GM10266 (cell line): ENCODE data around the gene CASR.
"Not testable (repeated sequence)": the region's sequence is repeated elsewhere in the genome, so short reads cannot be mapped to it uniquely, and the experiment has no call there.

Experiments
- DNase-seq: peaks from one replicate; pipeline ENCODE4 v3.0.0; 2012; ENCODE audit errors: extremely low spot score
- TF ChIP-seq, protein P1 (sequence below): IDR thresholded peaks from 2 replicates; pipeline ENCODE4 v1.5.1; 2012; ENCODE audit warnings: mild to moderate bottlenecking, low read depth; ENCODE audit not compliant: control insufficient read depth, insufficient read depth; ENCODE audit errors: missing control alignments

CASR gene, protein sequence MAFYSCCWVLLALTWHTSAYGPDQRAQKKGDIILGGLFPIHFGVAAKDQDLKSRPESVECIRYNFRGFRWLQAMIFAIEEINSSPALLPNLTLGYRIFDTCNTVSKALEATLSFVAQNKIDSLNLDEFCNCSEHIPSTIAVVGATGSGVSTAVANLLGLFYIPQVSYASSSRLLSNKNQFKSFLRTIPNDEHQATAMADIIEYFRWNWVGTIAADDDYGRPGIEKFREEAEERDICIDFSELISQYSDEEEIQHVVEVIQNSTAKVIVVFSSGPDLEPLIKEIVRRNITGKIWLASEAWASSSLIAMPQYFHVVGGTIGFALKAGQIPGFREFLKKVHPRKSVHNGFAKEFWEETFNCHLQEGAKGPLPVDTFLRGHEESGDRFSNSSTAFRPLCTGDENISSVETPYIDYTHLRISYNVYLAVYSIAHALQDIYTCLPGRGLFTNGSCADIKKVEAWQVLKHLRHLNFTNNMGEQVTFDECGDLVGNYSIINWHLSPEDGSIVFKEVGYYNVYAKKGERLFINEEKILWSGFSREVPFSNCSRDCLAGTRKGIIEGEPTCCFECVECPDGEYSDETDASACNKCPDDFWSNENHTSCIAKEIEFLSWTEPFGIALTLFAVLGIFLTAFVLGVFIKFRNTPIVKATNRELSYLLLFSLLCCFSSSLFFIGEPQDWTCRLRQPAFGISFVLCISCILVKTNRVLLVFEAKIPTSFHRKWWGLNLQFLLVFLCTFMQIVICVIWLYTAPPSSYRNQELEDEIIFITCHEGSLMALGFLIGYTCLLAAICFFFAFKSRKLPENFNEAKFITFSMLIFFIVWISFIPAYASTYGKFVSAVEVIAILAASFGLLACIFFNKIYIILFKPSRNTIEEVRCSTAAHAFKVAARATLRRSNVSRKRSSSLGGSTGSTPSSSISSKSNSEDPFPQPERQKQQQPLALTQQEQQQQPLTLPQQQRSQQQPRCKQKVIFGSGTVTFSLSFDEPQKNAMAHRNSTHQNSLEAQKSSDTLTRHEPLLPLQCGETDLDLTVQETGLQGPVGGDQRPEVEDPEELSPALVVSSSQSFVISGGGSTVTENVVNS

DNA sequence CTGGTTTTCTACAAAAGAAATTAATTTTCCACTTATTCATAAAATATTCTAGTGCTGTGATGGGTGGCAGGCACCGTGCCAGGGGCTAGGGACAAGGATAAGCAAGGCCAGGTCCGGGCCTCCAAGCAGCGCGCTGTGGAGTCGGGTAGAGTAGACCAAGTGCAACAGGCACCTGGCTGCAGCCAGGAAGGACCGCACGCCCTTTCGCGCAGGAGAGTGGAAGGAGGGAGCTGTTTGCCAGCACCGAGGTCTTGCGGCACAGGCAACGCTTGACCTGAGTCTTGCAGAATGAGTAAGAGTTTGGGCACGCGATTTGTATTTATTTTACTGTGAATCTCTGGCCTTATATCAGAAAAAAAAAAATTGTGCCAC is at the start of gene CASR:
Gene CASR (plus strand): TSS at position 148 of the 372 bp plus-strand sequence. CDS start 70,522 bp downstream, outside the sequence.
- TF ChIP-seq, protein P1, sequence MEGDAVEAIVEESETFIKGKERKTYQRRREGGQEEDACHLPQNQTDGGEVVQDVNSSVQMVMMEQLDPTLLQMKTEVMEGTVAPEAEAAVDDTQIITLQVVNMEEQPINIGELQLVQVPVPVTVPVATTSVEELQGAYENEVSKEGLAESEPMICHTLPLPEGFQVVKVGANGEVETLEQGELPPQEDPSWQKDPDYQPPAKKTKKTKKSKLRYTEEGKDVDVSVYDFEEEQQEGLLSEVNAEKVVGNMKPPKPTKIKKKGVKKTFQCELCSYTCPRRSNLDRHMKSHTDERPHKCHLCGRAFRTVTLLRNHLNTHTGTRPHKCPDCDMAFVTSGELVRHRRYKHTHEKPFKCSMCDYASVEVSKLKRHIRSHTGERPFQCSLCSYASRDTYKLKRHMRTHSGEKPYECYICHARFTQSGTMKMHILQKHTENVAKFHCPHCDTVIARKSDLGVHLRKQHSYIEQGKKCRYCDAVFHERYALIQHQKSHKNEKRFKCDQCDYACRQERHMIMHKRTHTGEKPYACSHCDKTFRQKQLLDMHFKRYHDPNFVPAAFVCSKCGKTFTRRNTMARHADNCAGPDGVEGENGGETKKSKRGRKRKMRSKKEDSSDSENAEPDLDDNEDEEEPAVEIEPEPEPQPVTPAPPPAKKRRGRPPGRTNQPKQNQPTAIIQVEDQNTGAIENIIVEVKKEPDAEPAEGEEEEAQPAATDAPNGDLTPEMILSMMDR: no peak
- DNase-seq: no peak

GRCh38 chr3:122146466-122146865 is 37.0 kb upstream of the CASR start:
- peak; percentile 59 for DNase-seq

GRCh38 chr3:122148941-122149627 is 34.4 kb upstream of the CASR start:
- no peak for DNase-seq
- TF ChIP-seq, protein P1: no peak

More at GRCh38 chr3:122146466-122146865, 37.0 kb upstream of the CASR start:
- TF ChIP-seq, protein P1: no peak

DNA sequence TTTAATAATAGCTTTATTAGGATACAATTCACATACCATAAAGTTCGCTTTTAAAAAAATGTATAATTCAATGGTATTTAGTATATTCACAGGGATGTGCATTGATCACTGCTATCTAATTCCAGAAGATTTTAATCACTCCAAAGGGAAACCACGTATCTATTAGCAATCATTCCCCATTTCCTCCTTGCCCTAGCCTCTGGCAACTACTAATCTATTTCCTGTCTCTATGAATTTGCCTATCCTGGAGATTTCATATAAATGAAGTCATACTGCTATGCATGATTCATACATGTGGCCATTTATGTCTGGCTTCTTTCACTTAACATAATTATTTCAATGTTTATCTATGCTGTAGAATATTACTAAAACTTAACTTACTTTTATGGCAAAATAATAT is 32.0 kb upstream of the CASR start:
- TF ChIP-seq, protein P1: no peak
- no peak for DNase-seq

- DNase-seq: not testable (repeated sequence)
Observed at GRCh38 chr3:122164983-122165382, 18.5 kb upstream of the CASR start.

GRCh38 chr3:122167630-122168029 is 15.8 kb upstream of the CASR start:
- no peak for DNase-seq
- TF ChIP-seq, protein P1: no peak

GRCh38 chr3:122168044-122168443 is 15.4 kb upstream of the CASR start:
- no peak for DNase-seq
- TF ChIP-seq, protein P1: no peak
